PFSK-1 (cell line): ENCODE measurements around the gene MAP4K4.

Source experiments
- POLR2AphosphoS5 ChIP-seq: IDR thresholded peaks from 2 replicates; pipeline ENCODE4 v1.6.1; 2012; ENCODE audit warnings: low read depth, mild to moderate bottlenecking, control low read depth, low read length, moderate library complexity
- SIN3A ChIP-seq: IDR thresholded peaks from 2 replicates; pipeline ENCODE4 v1.6.1; 2012; ENCODE audit warnings: mild to moderate bottlenecking, low read length, moderate library complexity, borderline replicate concordance; ENCODE audit not compliant: insufficient read depth

GRCh38 chr2:101942851-101943250 lies 245.3 kb downstream of the MAP4K4 start:
- TF ChIP-seq SIN3A (no peak), POLR2AphosphoS5 (no peak)
